HG02840 (cell line): ENCODE results near the gene ZDHHC3.

Experiments used
- ATAC-seq: cut with Tn5 transposase; IDR thresholded peaks from one replicate; pipeline ENCODE4 v1.9.1; 2021; ENCODE audit warnings: mild to moderate bottlenecking, moderate library complexity, moderate number of reproducible peaks; ENCODE audit not compliant: unreplicated experiment, low FRiP score

The ZDHHC3 gene, protein sequence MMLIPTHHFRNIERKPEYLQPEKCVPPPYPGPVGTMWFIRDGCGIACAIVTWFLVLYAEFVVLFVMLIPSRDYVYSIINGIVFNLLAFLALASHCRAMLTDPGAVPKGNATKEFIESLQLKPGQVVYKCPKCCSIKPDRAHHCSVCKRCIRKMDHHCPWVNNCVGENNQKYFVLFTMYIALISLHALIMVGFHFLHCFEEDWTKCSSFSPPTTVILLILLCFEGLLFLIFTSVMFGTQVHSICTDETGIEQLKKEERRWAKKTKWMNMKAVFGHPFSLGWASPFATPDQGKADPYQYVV

DNA sequence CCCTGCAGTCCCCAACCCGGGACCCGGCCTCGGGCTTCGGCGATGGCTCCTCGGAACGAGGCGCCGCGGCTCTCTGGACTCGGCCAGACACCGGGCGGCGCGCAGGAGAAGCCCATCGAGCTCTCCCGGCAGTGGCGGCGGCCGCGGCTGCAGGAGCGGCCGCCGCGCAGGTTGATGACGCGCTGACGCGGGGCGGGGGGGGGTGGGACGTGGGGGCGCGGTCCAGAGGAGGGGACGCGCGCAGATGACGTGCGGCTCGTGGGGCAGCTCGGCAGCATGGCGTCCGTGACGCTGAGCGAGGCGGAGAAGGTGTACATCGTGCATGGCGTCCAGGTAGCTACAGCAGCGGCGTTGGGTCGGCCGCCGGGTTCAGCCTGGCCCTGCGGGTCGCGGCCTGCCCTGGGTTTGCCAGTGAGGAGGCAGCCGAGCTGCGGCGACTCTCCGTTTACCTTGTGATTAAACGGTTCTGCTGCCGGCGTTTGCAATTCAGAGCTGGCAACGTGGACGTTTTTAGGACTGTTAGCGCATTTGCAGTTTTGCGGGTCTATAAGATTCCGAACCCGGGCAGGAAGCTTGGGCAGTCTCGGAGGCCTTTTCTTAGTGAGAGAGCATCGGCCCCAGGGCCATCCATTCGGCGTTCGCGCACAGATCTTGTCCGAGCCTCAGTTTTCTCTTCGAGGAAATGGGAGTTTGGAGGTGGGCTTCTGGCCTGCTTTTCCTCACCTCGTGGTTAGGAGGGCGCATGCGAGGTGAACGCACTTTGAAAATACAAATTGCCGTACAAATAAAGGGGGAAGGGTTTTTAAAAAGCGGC is at the start of gene ZDHHC3, which contains the start of gene EXOSC7:
Gene ZDHHC3 (minus strand): TSS at position 173 of the 814 bp plus-strand sequence. CDS start 16,738 bp downstream, outside the sequence.
Gene EXOSC7 (plus strand): TSS at position 243 of the 814 bp plus-strand sequence. CDS start 34 bp downstream, at position 277.
- ATAC-seq, result peak; percentile 90

DNA sequence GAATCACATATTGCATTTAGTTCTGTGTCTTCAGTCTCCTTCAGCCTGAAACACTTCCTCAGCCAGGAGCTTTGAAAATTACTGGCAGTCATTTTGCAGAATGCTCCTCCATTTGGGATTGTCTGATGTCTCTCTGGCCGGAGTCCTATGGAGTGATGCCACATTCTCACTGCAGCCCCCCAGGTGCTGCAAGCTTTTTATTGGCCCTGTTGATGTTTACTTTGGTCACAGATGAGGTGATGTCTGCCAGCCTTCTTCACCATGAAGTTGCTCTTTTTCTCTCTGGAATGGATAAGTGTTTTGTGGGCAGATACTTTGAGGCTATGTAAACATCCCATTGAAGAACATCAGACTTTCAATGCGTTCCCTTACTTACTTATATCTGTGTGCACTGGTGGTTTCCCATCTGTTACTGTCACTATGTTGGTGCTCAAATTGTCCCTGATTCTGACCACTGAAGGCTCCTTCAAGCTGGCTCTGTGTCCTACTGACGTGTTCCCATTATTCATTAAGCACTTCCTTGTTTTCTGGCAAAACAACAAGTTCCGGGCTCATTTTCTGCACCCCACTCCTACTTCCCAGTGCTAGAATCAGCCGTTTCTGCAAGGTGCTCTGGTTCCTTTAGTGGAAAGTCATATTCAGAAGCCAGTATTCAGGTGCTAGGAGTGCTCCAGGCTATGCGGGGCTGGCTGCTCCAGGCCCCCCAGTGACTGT is 48.7 kb upstream of the ZDHHC3 start:
- ATAC-seq, result no peak

GRCh38 chr3:45023675-45024074 is 47.7 kb upstream of the ZDHHC3 start:
- ATAC-seq, result no peak

GRCh38 chr3:45021524-45022297 is 45.7 kb upstream of the ZDHHC3 start:
- ATAC-seq, result no peak

- no peak for ATAC-seq
Observed at GRCh38 chr3:45020534-45020933, 44.6 kb upstream of the ZDHHC3 start.

- ATAC-seq, result no peak
Observed at GRCh38 chr3:45017821-45018220, 41.8 kb upstream of the ZDHHC3 start.

DNA sequence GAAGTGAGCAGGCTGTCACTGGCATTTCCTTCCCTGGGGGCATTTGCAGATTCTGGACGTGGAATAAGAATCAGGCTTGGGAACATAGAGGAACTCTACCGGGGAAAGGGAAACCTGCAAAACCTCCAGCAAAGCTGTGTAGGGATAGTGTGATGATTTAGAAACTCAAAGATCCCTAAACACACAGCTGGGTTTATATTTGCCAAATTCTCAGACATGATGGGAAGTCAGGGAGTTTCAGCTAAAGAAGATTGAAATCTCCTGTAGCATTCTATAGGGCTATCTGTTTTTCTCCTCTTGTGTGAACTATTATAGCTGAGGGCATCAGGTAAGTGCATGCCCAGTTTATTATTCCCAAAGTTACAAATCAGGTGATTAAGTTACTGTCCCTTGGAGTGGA is 40.9 kb upstream of the ZDHHC3 start:
- no peak for ATAC-seq

- ATAC-seq, result no peak
Observed at GRCh38 chr3:45012577-45012976, 36.6 kb upstream of the ZDHHC3 start.

DNA sequence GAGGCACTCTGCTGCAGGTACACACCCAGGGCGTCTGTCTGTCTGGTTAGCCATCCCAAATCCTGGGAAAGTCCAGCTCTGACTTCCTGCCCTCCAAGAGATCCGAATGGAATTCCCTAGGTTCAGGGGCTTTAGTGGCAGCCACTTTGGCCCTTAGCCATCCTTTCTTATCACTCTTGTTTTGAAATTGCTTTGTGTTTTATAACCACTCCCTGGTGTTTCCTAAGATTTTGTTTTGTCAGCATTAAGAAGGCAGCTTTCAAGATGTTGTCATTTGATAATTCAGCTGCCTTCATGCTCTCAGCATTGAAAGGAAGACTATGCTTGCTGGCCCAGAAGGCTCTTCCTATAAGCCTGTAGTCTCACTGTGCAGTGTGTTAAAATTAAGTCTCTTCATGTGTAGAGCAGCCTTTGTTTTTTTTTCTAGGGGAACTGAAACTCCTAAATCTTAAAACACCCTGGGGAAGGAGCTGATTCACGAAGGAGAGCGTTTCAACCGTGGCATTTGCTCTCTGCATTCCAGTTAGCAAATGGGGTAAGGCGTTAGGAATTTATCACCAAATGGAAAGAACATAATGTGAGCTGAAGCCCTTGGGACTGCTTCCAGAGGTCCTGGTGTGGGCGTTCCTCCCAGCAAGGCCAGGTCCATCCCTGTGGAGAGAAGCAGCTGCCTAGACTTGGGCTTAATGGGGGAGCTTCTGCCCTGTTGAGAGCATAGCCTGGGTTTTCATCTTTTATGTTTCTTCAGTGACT is 36.0 kb upstream of the ZDHHC3 start:
- ATAC-seq, result no peak

DNA sequence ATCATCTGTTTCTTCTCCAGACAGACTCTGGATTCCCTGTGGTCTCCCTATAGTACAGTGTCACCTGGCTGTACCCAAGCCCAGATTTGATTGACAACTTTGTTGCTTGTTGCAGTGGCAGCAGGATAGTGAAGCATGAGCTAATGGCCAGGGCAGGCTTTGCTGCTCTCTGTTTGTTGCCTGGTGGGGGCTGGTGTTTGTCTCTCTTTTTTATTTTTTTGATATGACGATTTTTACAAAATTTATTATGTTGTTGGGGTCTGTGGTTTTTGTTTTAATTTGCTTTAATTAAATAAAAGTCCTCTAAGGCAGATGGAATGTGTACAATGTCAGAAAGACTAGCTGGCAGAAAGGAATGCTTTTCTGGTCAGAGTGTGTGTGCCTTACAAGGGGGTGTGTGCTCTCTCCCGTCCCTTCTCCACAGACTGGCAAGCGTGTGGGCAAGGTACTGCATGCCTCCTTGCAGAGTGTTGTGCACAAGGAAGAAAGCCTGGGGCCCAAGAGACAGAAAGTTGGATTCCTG is 34.9 kb upstream of the ZDHHC3 start:
- no peak for ATAC-seq

DNA sequence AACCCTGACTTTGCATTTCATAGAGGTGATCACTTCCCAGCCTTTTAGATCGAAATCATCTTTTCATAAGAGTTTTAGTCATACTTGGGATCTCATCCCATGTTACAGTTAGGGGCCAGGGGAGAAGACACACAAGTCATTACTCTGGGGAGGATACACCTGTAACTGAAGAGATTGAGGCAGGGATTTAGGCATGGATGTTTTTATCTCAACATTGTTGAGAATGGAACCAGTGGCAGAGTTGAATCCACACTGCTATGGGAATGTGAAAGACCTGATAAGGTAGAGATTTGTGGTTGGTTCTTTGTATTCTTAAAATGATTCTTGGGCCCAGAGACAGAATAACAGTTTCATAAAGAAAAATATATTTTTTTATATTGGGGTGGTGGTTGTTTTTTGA is 33.9 kb upstream of the ZDHHC3 start:
- no peak for ATAC-seq

GRCh38 chr3:45008117-45008516 is 32.1 kb upstream of the ZDHHC3 start:
- no peak for ATAC-seq

GRCh38 chr3:45007091-45007490 is 31.1 kb upstream of the ZDHHC3 start:
- no peak for ATAC-seq

DNA sequence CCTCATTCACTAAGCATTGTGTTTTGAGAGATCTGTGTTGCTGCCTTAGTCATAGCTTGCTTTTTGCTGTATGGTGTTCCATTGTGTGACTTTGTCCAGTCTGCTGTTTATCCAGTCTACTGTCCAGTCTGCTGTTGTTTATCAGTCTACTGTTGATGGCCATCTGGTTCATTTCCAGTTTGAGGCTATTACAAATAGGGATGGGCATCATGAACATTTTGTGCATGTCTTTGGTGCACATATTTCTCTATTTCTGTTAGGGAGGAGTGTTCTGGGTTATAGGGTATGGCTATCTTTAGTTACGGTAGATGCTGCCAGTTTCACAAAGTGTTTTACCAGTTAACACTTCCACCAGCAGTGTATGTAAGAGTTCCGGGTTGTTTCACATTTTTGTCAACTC is 27.9 kb upstream of the ZDHHC3 start:
- ATAC-seq, result no peak

DNA sequence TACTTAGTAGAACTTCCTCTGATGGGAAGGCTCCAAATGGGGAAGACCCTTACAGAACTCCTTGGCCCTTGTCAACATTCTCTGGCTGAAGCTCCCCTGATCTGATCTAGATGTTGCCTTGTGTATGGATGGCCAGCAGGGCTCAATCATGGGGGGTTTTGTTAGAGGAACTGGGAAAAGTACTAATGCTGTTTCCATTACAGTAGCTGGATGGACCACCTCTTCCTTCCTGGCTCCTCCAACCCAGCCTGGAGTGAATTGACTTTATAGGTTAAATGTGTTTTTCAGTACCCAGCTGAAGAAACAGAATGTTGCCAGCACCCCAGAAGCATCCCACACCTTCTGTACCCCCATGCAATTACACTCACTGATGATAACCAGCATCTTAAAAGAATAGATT is 27.4 kb upstream of the ZDHHC3 start:
- no peak for ATAC-seq

DNA sequence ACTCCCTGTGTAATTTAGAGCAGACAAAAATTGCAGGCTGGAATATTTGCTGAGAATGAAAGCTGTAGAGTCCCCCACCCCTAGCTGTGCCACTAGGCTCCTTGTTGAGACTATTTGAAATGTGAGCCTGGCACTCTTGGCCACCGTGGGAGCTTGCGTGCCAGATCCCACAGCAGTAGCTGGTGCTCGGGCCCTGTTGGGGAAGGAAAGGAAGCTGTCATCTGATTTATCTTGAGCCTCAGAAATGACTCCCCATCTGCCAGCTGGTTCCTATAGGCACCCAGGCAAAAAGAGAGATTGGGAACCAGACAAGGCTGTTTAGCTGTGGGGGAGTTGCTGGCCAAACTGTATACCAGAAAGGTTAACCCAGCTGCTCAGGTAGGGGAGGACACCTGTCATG is 26.7 kb upstream of the ZDHHC3 start:
- ATAC-seq, result no peak

DNA sequence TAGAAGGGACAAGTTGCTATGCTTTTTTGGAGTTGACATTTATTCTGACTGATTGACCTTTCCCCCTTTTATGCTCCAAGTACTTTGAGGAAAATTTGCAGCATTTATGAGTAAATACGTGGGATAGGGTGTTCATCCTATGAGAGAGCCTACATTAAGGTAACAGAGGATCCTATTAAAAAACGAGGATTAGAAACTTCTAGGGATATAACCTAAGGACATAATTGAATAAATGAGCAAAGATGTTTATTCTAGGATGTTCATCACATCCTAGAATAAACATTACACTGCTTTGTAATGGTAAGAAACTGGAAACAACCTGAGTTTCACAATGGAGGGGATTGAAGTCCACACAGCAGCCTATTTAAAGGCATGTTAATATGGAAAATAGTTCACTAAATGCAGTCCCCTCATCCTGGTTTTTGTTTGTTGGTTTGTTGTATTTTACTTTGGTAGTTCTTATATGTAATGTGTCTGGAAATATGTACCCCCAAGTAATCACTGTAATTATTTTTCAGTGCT is 26.2 kb upstream of the ZDHHC3 start:
- ATAC-seq, result no peak

- ATAC-seq, result no peak
Observed at GRCh38 chr3:45001738-45002137, 25.8 kb upstream of the ZDHHC3 start.

- ATAC-seq, result no peak
Observed at GRCh38 chr3:45000823-45001222, 24.8 kb upstream of the ZDHHC3 start.
